GM19452 (cell line): ENCODE results near the gene PAM16.
"Not testable (repeated sequence)": the region's sequence is repeated elsewhere in the genome, so short reads cannot be mapped to it uniquely, and the experiment has no call there.

Source experiments
- ATAC-seq: cut with Tn5 transposase; IDR thresholded peaks from one replicate; pipeline ENCODE4 v1.9.1; 2021; ENCODE audit not compliant: unreplicated experiment

Gene PAM16

GRCh38 chr16:4336701-4337539, 14.2 kb downstream of the PAM16 start:
- ATAC-seq: no peak

GRCh38 chr16:4334724-4335495, 16.2 kb downstream of the PAM16 start:
- no peak for ATAC-seq

GRCh38 chr16:4333714-4334113, 17.4 kb downstream of the PAM16 start:
- ATAC-seq: not testable (repeated sequence)

GRCh38 chr16:4333308-4333638, 17.8 kb downstream of the PAM16 start:
- ATAC-seq: no peak

GRCh38 chr16:4332623-4333307, 18.4 kb downstream of the PAM16 start:
- ATAC-seq: no peak

- no peak for ATAC-seq
These were observed 19.0 kb downstream of the PAM16 start for GRCh38 chr16:4332083-4332482.

GRCh38 chr16:4330277-4330874, 20.7 kb downstream of the PAM16 start:
- ATAC-seq: peak; percentile 58

- ATAC-seq: no peak
These were observed 22.0 kb downstream of the PAM16 start for GRCh38 chr16:4328782-4329775.

GRCh38 chr16:4328046-4328781, 22.9 kb downstream of the PAM16 start:
- no peak for ATAC-seq

GRCh38 chr16:4327386-4328045, 23.6 kb downstream of the PAM16 start:
- ATAC-seq: no peak

- no peak for ATAC-seq
These were observed 25.8 kb downstream of the PAM16 start for GRCh38 chr16:4325253-4325758.

GRCh38 chr16:4324492-4325252, 26.4 kb downstream of the PAM16 start:
- no peak for ATAC-seq

GRCh38 chr16:4323845-4324488, 27.2 kb downstream of the PAM16 start:
- ATAC-seq: no peak

GRCh38 chr16:4323071-4323844, 27.9 kb downstream of the PAM16 start:
- no peak for ATAC-seq

- ATAC-seq: no peak
These were observed 28.7 kb downstream of the PAM16 start for GRCh38 chr16:4322121-4323052.
